Spleen (tissue), 11 donors: Measurements from ENCODE around the gene HSPB6. TPM values are rescaled to one million over a fixed set of nuclear protein-coding genes. Genes with fewer than 3 reads are reported as not detected.
A peak's percentile ranks its signal among the peaks of the same experiment; 100 is the strongest.

Experiments used
- DNase-seq: peaks from one replicate; pipeline ENCODE4 v3.0.0-alpha.2; 2020
- H3K27ac ChIP-seq, 8 donors: fragments of 200-600 bp; sonication (generic) in 7 of 8; 1 replicate in 4 of 8; 2 replicates in 4 of 8; pipeline versions ENCODE4 v1.5.0 to v1.8.0; 2016 to 2021; ENCODE audit warnings: inconsistent platforms in 4 of 8, mild to moderate bottlenecking in 4 of 8, moderate library complexity in 1 of 8
- H3K27me3 ChIP-seq, 7 donors: fragments of 200-600 bp; sonication (generic) in 6 of 7; replicated peaks in 1 of 7; 1 replicate in 4 of 7; 2 replicates in 3 of 7; pipeline versions ENCODE4 v1.5.0 to v1.8.0; 2016 to 2021; ENCODE audit warnings: inconsistent platforms in 3 of 7, mild to moderate bottlenecking in 1 of 7
- H3K36me3 ChIP-seq, 6 donors: fragments of 200-600 bp; sonication (generic) in 5 of 6; 1 replicate in 4 of 6; 2 replicates in 2 of 6; pipeline versions ENCODE4 v1.5.0 to v1.8.0; 2016 to 2021; ENCODE audit warnings: inconsistent platforms in 2 of 6
- H3K4me1 ChIP-seq, 6 donors: fragments of 200-600 bp; sonication (generic) in 5 of 6; 1 replicate in 3 of 6; 2 replicates in 3 of 6; pipeline versions ENCODE4 v1.5.0 to v1.8.0; 2016 to 2021; ENCODE audit warnings: inconsistent platforms in 3 of 6
- H3K4me3 ChIP-seq, 8 donors: fragments of 200-600 bp; sonication (generic) in 7 of 8; 1 replicate in 4 of 8; 2 replicates in 4 of 8; pipeline versions ENCODE4 v1.5.0 to v1.8.0; 2016 to 2021; ENCODE audit warnings: inconsistent platforms in 4 of 8, mild to moderate bottlenecking in 4 of 8, moderate library complexity in 2 of 8
- H3K9me3 ChIP-seq, 8 donors: fragments of 200-600 bp; sonication (generic) in 7 of 8; 1 replicate in 4 of 8; 2 replicates in 4 of 8; pipeline versions ENCODE4 v1.5.0 to v1.8.0; 2016 to 2021; ENCODE audit warnings: inconsistent platforms in 4 of 8
- POLR2A ChIP-seq, 3 donors: fragments of 450-650 bp; IDR thresholded peaks; one replicate each; pipeline ENCODE4 v1.5.1; 2017; ENCODE audit warnings: antibody characterized with exemption in 3 of 3, mild to moderate bottlenecking in 1 of 3
- POLR2AphosphoS5 ChIP-seq, 3 donors: sonication (generic); formaldehyde crosslinking; IDR thresholded peaks; one replicate each; pipeline ENCODE4 v1.5.1; 2017; ENCODE audit warnings: antibody characterized with exemption in 3 of 3
- WGBS, 5 donors: extraction: QIAGEN DNeasy Blood & Tissue Kit in 3 of 5; methylation state at CpG; one replicate each; pipeline versions ENCODE4 v1.1.5 to v1.1.7; 2013 to 2018; 5-methylcytosine and 5-hydroxymethylcytosine counted together
- intact Hi-C: fragments of 100-400 bp; cut with DNase I; formaldehyde crosslinking; loops from one replicate; pipeline ENCODE4 v1.15.0; 2023; ENCODE audit warnings: low total_unique reads
- polyA plus RNA-seq, 3 donors: library from polyadenylated mRNA; stranded (reverse); fragments of 200-250 nt; gene quantifications; one replicate each; pipeline ENCODE4 v1.2.1, GENCODE V29; 2013
- total RNA-seq, 7 donors: library from RNA; depleted of rRNA in 3 of 7; stranded (reverse); fragments of >200 nt in 3 of 7; fragmentation: NEBNext Ultra II Directional in 4 of 7; extraction: Animal tissue kit (Norgen Biotek cat#: 25700) in 4 of 7; gene quantifications; one replicate each; pipeline versions ENCODE4 v1.1.0 to v1.2.1, GENCODE V29; 2016 to 2021
- TF ChIP-seq, protein P1 (sequence below), 11 experiments: fragments of 200-600 bp in 7 of 11; fragments of 450-650 bp in 4 of 11; sonication (generic) in 4 of 11; IDR thresholded peaks in 8 of 11; conservative IDR thresholded peaks in 3 of 11; 1 replicate in 7 of 11; 2 replicates in 4 of 11; pipeline versions ENCODE4 v1.4.0 to v1.8.0; 2016 to 2021; ENCODE audit warnings: antibody characterized with exemption in 11 of 11, inconsistent platforms in 4 of 11, mild to moderate bottlenecking in 1 of 11
- donor health status: healthy with polysubstance abuse.
- donor health status: DM: no; HTN: no; CAD: no; lungs with moderate emphysema.
- donor health status: DM: no; HTN: no; CAD: no.
- donor health status: Bipolar disorder and iron deficiency.
- donor health status: healthy.
- donor health status: DM: no; HTN: no; CAD: no.
- donor health status: DM: yes; HTN: yes; CAD: no.

The HSPB6 gene
- total and polyA plus RNA-seq, 10 donors: 2.1 to 11.0 (median 4.4) TPM

- 0 to 1% (median 1%) methylated on average over 37 to 40 of the region's 40 CpGs for WGBS, 5 donors
- Histone ChIP-seq H3K4me3 (peak within 1 kb of the TSS; percentile 39 to 85 (median 76)), H3K9me3 (no peaks in the 10 kb centered on the region), H3K36me3 (peaks cover 0 to 12% (median 0%) of the 10 kb centered on the region in 6 donors), H3K27ac (peak within 1 kb of the TSS; percentile 99 to 100 (median 100)), H3K4me1 (peaks cover 34 to 89% (median 77%) of the 10 kb centered on the region in 6 donors), H3K27me3 (no peaks in the 10 kb centered on the region)
- TF ChIP-seq, protein P1, sequence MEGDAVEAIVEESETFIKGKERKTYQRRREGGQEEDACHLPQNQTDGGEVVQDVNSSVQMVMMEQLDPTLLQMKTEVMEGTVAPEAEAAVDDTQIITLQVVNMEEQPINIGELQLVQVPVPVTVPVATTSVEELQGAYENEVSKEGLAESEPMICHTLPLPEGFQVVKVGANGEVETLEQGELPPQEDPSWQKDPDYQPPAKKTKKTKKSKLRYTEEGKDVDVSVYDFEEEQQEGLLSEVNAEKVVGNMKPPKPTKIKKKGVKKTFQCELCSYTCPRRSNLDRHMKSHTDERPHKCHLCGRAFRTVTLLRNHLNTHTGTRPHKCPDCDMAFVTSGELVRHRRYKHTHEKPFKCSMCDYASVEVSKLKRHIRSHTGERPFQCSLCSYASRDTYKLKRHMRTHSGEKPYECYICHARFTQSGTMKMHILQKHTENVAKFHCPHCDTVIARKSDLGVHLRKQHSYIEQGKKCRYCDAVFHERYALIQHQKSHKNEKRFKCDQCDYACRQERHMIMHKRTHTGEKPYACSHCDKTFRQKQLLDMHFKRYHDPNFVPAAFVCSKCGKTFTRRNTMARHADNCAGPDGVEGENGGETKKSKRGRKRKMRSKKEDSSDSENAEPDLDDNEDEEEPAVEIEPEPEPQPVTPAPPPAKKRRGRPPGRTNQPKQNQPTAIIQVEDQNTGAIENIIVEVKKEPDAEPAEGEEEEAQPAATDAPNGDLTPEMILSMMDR (IDR thresholded peaks at IDR 0.05 in 8 of 11, conservative IDR thresholded peaks at IDR 0.05 in 3 of 11): peak in 6 of 11 experiments; percentile 8 to 53 (median 21)
- peak in 1 of 3 donors; percentile 62 for TF ChIP-seq POLR2A (IDR thresholded peaks at IDR 0.05)
- TF ChIP-seq POLR2AphosphoS5 (IDR thresholded peaks at IDR 0.05): peak; percentile 73 to 87 (median 84)
- peak; percentile 99 for DNase-seq
- intact Hi-C loops: no loop called here
These were observed 11.3 kb downstream of the HSPB6 start, which contains the start of the genes PSENEN and U2AF1L4 for GRCh38 chr19:35745328-35746086. PSENEN (plus strand) TSS chr19:35745651; CDS start chr19:35745931, 280 bp downstream. U2AF1L4 (minus strand) TSS chr19:35745418; CDS start chr19:35745391, 27 bp downstream.

DNA sequence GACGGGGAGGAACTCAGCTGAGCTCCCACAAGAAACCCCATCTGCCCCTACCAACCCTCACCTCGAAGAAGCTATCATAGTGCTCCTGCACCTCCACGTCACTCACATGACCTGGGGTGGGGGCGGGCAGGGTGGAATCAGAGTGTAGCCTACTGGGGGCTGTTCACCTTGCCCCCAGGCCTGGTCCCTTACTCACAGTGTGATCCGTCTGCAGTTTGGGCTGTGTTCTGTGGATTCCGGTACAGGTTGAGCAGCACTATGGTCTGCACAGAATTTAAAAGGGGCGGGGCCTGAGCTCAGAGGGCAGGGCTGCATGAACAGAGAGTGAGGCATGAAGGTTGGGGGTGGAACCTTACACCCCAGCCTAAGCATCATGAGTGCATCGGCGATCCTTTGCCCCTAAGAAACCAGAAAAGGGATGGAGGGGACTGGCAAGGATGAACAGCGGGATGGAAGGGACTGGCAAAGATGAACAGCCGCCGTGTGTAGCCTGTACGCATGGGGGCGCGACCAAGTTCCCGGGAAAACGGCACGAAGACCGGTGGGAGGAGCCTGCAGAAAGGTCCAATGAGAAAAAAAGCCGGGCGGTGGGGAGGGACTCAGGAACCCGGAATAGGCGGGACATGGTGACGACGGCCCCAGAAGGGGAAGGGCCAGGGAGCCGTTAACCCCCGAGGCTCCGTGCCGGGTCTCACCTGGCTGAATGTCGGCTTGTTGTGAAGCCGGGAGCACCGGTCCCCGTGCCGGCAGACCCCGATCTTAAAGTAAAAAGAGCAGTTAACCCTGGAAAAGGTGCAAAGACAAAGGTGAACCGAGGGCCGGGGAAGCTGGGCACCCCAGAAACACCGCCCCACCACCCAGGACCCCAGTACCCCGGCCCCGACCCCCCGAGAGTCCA lies 12.2 kb downstream of the HSPB6 start:
- Histone ChIP-seq H3K36me3 (peaks cover 0 to 12% (median 0%) of the 10 kb centered on the region in 6 donors), H3K4me1 (peaks cover 37 to 89% (median 77%) of the 10 kb centered on the region in 6 donors), H3K27me3 (no peaks in the 10 kb centered on the region), H3K4me3 (peak overlapping the region; percentile 39 to 85 (median 76)), H3K27ac (peak overlapping the region; percentile 99 to 100 (median 100)), H3K9me3 (no peaks in the 10 kb centered on the region)
- TF ChIP-seq POLR2A (IDR thresholded peaks at IDR 0.05) (peak in 1 of 3 donors; percentile 50), POLR2AphosphoS5 (IDR thresholded peaks at IDR 0.05) (peak; percentile 3 to 79 (median 70))
- TF ChIP-seq, protein P1 (IDR thresholded peaks at IDR 0.05 in 8 of 11, conservative IDR thresholded peaks at IDR 0.05 in 3 of 11): peak in 6 of 11 experiments; percentile 15 to 48 (median 40)
- 5 to 9% (median 7%) methylated on average over 40 to 41 of the region's 41 CpGs for WGBS, 5 donors
- DNase-seq: peak; percentile 98
- intact Hi-C loops: no loop called here

DNA sequence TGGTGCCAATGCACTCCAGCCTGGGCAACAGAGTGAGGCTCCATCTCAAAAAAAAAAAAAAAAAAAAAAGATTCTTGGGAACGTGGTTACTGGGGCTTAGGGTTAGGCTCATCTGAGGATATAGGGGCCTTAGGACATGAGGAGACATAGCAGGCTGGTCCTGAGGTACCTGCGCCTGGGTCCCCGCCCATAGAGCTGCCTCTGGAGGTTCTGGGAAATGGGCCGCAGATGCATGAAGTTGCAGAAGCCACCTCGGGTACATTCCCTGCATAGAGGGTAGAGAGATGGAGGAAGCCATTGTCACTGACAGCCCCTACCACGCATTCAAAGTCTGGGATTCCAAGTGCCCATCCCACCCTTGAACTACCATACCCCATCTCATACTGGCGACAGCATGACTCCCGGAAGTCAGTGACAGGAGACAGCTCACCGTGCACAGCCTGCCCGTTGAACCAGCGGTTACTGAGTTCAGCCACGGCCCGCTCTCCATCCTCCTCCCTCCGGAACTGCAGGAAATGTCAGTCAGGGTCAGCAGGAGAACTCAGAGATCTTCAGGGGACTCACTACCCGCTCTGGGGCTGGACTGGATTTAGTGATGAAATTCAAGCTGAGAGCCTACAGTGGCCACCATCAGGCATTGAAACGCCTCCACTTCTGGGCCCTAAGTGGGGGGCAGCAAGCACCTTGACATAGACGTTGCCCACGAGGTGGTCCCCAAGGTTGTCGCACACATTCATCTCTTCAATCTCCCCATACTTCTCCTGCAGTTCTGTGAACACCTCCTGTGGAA lies 13.0 kb downstream of the HSPB6 start:
- H3K4me3 ChIP-seq: peak overlapping the region in 7 of 8 donors; percentile 65 to 85 (median 78)
- 86 to 91% (median 88%) methylated on average over 19 of the region's 19 CpGs for WGBS, 5 donors
- H3K27me3 ChIP-seq: no peaks in the 10 kb centered on the region
- DNase-seq: peak; percentile 85
- peaks cover 0 to 21% (median 7%) of the 10 kb centered on the region in 6 donors for H3K36me3 ChIP-seq
- peaks cover 29 to 89% (median 74%) of the 10 kb centered on the region in 6 donors for H3K4me1 ChIP-seq
- peak overlapping the region in 7 of 8 donors; percentile 99 to 100 (median 100) for H3K27ac ChIP-seq
- intact Hi-C loops: no loop called here
- TF ChIP-seq, protein P1 (IDR thresholded peaks at IDR 0.05 in 8 of 11, conservative IDR thresholded peaks at IDR 0.05 in 3 of 11): no peak
- TF ChIP-seq POLR2AphosphoS5 (IDR thresholded peaks at IDR 0.05): no peak
- no peak for TF ChIP-seq POLR2A (IDR thresholded peaks at IDR 0.05)
- no peaks in the 10 kb centered on the region for H3K9me3 ChIP-seq
